ENCODE results near the gene COX7A1. TPM values are rescaled to one million over a fixed set of nuclear protein-coding genes. Genes with fewer than 3 reads are reported as not detected.

COX7A1 gene
- total RNA-seq, 1 donor from 2014 or later, result not detected

Other genes starting within 250 kb of the COX7A1 start
- gene HCST, start 249.9 kb downstream of the COX7A1 start, total RNA-seq, result 46.1 and 48.4 TPM in 2 replicates
- gene TYROBP, start 244.2 kb downstream of the COX7A1 start, total RNA-seq, result not detected in 2 replicates
- 11.0 and 11.6 TPM in 2 replicates for gene LRFN3, start 216.1 kb downstream of the COX7A1 start, total RNA-seq
- 21.4 and 23.1 TPM in 2 replicates for gene SDHAF1, start 157.3 kb downstream of the COX7A1 start, total RNA-seq
- gene SYNE4, start 143.6 kb downstream of the COX7A1 start, total RNA-seq, result 2.2 and 2.9 TPM in 2 replicates
- 46.1 and 50.7 TPM in 2 replicates for gene ALKBH6, start 138.2 kb downstream of the COX7A1 start, total RNA-seq
- gene CLIP3, start 119.6 kb downstream of the COX7A1 start, total RNA-seq, result 0.96 and 1.6 TPM in 2 replicates
- gene THAP8, start 98.2 kb downstream of the COX7A1 start, total RNA-seq, result 1.5 and 2.0 TPM in 2 replicates
- 24.9 and 25.9 TPM in 2 replicates for gene WDR62, start 97.5 kb downstream of the COX7A1 start, total RNA-seq
- not detected in 2 replicates for gene OVOL3, start 41.3 kb downstream of the COX7A1 start, total RNA-seq
- 83.4 and 86.3 TPM in 2 replicates for gene POLR2I, start 37.6 kb downstream of the COX7A1 start, total RNA-seq
- gene TBCB, start 37.0 kb downstream of the COX7A1 start, total RNA-seq, result 129 and 133 TPM in 2 replicates
- 351 and 362 TPM in 2 replicates for gene CAPNS1, start 12.4 kb downstream of the COX7A1 start, total RNA-seq
- 1.6 and 2.2 TPM in 2 replicates for gene ZNF565, start 62.2 kb upstream of the COX7A1 start, total RNA-seq
- gene ZNF146, start 62.7 kb upstream of the COX7A1 start, total RNA-seq, result 84.6 and 90.3 TPM in 2 replicates
- gene ZFP14, start 226.8 kb upstream of the COX7A1 start, total RNA-seq, result 2.2 and 3.2 TPM in 2 replicates